HG03558 (cell line): ENCODE data around the gene NDUFB5.

Source experiments
- ATAC-seq: cut with Tn5 transposase; IDR thresholded peaks from one replicate; pipeline ENCODE4 v1.9.1; 2021; ENCODE audit warnings: moderate number of reproducible peaks; ENCODE audit not compliant: unreplicated experiment; ENCODE audit errors: extremely low read depth

Gene NDUFB5

GRCh38 chr3:179672918-179673317 is 68.3 kb downstream of the NDUFB5 start:
- ATAC-seq: no peak

GRCh38 chr3:179673523-179673922 is 68.9 kb downstream of the NDUFB5 start:
- ATAC-seq: no peak

GRCh38 chr3:179676081-179676480 is 71.5 kb downstream of the NDUFB5 start:
- no peak for ATAC-seq
